GM13977 (cell line): Measurements from ENCODE around the gene PPP4C.
A peak's percentile ranks its signal among the peaks of the same experiment; 100 is the strongest.

Experiments used
- DNase-seq: peaks from one replicate; pipeline ENCODE4 v3.0.0; 2012; ENCODE audit warnings: low spot score
- in situ Hi-C: fragments of 300-500 bp; cut with MboI; formaldehyde crosslinking; loops from one replicate; pipeline ENCODE4 v1.12.0; 2022; ENCODE audit warnings: low sequenced_read_pairs, low pct_unique_long_range_greater_than_20kb, mixed read lengths, inconsistent platforms; ENCODE audit not compliant: unreplicated experiment
- TF ChIP-seq, protein P1 (sequence below): IDR thresholded peaks from 2 replicates; pipeline ENCODE4 v1.5.1; 2012; ENCODE audit warnings: mild to moderate bottlenecking, control low read depth; ENCODE audit not compliant: insufficient read depth; ENCODE audit errors: extremely low read depth, missing control alignments

Gene PPP4C

DNA sequence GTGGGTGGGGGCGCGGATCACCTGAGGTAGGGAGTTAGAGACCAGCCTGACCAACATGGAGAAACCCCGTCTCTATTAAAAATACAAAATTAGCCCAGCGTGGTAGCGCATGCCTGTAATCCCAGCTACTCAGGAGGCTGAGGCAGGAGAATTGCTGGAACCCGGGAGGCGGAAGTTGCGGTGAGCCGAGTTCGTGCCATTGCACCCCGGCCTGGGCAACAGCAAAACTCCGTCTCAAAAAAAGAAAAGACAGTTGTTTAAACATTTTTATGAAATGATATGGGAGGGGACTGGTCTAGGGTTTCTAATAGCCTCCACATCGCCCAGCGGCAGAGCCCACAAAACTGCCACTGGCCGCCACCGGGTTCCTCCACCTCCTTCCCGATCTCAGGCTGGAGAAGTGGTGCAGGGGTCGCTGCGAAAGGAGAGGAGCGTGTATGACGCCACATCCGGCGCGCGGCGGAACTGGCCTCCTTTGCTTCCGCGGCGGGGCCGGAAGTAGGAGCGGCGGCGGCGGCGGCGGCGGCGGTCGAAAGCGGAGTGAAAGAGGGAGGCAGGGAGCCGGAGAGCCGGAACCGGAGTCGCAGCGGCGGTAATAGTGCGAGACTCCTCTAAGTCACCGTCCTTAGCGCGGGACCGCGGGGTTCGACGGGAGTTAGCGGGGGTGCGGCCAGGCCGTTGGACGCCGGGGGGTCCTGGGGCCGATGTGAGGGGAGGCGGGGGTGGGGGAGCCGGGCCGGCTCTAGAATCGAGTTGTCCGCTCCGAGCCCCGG lies at the start of gene PPP4C:
Gene PPP4C, plus strand, starts transcription at position 492 of the 773 bp plus-strand sequence. CDS start 384 bp downstream, outside the sequence.
- in situ Hi-C loops = no loop called here
- TF ChIP-seq, protein P1, sequence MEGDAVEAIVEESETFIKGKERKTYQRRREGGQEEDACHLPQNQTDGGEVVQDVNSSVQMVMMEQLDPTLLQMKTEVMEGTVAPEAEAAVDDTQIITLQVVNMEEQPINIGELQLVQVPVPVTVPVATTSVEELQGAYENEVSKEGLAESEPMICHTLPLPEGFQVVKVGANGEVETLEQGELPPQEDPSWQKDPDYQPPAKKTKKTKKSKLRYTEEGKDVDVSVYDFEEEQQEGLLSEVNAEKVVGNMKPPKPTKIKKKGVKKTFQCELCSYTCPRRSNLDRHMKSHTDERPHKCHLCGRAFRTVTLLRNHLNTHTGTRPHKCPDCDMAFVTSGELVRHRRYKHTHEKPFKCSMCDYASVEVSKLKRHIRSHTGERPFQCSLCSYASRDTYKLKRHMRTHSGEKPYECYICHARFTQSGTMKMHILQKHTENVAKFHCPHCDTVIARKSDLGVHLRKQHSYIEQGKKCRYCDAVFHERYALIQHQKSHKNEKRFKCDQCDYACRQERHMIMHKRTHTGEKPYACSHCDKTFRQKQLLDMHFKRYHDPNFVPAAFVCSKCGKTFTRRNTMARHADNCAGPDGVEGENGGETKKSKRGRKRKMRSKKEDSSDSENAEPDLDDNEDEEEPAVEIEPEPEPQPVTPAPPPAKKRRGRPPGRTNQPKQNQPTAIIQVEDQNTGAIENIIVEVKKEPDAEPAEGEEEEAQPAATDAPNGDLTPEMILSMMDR = no peak
- DNase-seq = peak; percentile 96

DNA sequence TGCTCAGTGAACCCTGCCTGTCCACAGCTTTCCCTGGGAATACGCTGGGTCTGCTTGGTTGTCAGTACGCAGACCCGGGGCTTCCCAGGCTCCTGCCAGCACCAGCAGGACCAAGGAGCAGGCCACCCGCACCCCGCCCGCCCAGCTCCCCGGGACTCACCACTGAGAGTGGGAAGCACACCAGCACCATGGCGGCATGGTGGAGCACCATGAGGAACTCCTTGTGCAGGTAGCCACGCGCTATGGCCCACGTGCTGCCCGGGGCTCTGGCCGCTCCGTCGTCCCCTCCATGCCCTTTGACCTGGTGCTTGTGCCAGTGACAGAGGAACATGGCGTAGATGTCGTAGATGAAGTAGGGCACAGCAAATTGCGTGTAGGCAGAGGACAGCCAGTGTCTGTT lies 49.3 kb upstream of the PPP4C start:
- in situ Hi-C loops = loop anchor here (10.0 kb wide), 1 partner anchor 342 kb away; no protein-coding TSS in a partner anchor
- DNase-seq = no peak

DNA sequence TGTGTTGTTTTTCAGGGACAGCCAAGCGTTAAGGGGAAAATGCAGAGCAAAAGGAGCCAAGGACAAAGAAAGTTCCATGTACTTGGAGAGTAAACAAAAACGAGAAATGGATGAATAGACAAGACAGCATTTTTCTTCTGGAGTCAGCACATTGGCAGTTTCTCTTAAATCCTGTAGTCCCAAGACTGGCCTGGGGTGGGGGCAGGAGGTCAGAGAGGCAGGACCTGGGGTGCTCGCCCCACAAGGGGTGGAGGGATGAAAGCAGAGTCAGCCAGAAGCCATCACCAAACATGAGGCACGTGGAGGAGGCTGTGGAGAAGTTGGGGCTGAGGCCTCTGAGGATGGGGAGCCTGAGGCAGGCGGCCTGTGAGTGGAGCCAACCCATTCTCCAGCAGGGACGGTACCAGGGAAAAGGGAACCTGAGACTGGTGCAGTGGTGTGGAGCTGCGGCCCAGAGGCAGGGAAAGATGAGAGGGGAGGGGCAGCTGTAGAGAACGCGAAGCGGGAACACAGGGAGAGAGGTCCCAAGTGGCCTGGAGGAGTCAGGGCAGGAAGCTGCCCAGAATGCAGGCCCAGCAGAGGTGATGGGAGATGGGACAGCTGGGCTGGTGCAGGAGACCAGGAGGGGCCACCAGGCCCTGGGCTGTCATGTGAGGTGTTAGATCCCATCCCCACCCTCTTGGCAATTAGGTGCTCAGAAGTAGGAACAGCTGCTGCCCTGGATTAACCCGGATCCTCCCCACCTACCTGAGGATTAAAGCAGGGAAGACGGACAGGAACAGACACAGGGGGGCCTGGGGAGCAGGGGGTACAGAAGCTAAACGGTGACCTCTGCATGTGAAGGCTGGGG lies 48.0 kb upstream of the PPP4C start:
- no peak for DNase-seq
- TF ChIP-seq, protein P1 = no peak
- in situ Hi-C loops = loop anchor here (10.0 kb wide), 1 partner anchor 343 kb away; no protein-coding TSS in a partner anchor

More for the DNA sequence above, 49.3 kb upstream of the PPP4C start:
- TF ChIP-seq, protein P1 = no peak

DNA sequence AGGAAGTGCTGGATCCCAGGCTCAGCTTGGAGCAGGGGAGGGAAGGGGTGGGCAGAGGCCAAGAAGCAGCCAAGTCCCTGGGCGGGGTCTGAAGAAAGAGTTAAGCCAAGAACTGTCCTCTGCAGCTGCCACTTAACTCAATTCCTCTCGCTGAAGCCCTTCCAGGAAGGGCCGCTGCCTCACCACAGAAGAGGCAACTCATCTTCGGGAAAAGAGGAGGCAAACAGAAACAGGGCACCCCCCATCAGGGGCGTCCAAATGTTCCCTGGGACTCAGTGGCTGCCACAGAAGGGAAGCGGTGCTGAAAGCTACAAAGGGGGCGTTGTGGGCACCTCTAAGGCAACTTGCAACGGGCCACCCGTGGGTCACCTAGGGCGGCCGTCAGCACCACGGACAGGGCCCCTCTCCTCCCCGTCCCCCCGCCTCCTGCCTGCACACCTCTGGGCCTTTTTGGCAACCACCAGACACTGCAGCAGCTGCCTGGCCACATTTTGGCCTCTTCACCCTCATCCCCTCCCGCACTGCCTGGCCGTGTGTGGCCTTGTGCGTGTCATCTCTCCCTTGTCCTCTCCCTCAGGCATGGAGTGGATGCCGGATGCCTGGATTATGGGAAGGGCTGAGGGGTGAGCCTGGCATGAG lies 47.2 kb upstream of the PPP4C start:
- no peak for DNase-seq
- in situ Hi-C loops = loop anchor here (10.0 kb wide), 1 partner anchor 344 kb away; no protein-coding TSS in a partner anchor
- TF ChIP-seq, protein P1 = no peak

DNA sequence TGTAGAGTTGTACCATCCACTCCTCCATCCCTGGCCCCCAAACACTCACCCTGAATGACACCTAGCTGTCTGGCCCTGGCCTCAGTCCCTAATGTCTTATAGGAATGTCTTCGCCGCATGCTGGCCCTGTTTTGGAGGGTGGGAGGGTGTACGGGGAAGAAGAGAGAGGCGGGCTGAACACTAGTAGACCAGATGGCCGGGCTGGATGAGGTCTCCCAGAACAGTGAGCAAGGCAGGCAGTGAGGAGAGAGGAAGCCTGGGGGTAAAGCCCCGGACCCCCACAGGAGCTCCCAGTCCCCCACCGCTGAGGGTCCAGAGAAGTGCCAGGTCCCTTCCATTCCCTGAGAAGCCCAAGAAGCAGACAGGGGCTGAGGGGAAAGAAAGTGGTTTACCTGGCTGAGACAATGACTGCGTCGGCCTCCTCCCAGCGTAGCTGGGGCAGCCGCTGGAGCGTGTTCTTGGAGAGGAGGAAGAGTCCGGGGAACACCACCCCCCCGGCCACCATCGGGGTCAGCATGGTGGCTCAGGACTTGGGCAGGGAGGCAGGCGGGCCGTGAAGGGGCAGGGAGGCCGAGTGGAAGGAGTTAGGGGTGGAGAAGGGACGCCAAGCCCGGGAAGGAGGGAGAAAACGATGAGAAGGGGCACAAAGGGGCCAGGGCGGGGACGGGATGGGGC lies 45.6 kb upstream of the PPP4C start:
- DNase-seq = no peak
- TF ChIP-seq, protein P1 = no peak
- in situ Hi-C loops = no loop called here
